ENCODE results near the gene DEAF1. TPM values are rescaled to one million over a fixed set of nuclear protein-coding genes. Genes with fewer than 3 reads are reported as not detected.
"Not testable (repeated sequence)": the region's sequence is repeated elsewhere in the genome, so short reads cannot be mapped to it uniquely, and the experiment has no call there.

Gene DEAF1
- total RNA-seq, 2 donors from 2014 or later = 40.5 to 66.1 TPM

- Mint-ChIP-seq H3K27ac (peak overlapping the region; percentile 93), H3K36me3 (ENCODE audit: insufficient read depth in 2 of 2) (peaks cover 0 to 16% of the 10 kb centered on the region in 2 donors), H3K27me3 (ENCODE audit: low read depth) (no peaks in the 10 kb centered on the region), H3K4me3 (peak overlapping the region; percentile 84 to 98), H3K4me1 (ENCODE audit: low read depth) (peaks cover 65% of the 10 kb centered on the region), H3K9me3 (no peaks in the 10 kb centered on the region)
- peak; percentile 36 to 74 for DNase-seq
- no peak for ATAC-seq (replicated peaks in 1 of 2)
Observed at GRCh38 chr11:692824-693414, 2.1 kb downstream of the DEAF1 start.

- Mint-ChIP-seq H3K36me3 (ENCODE audit: insufficient read depth in 2 of 2) (peaks cover 0 to 23% of the 10 kb centered on the region in 2 donors), H3K27ac (no peak overlapping the region), H3K4me1 (ENCODE audit: low read depth) (peaks cover 55% of the 10 kb centered on the region), H3K9me3 (no peaks in the 10 kb centered on the region), H3K4me3 (peak overlapping the region; percentile 84 to 98), H3K27me3 (ENCODE audit: low read depth) (no peaks in the 10 kb centered on the region)
- ATAC-seq (replicated peaks in 1 of 2) (no peak), DNase-seq (no peak)
Observed at GRCh38 chr11:691710-692590, 3.1 kb downstream of the DEAF1 start.

- Mint-ChIP-seq H3K27me3 (ENCODE audit: low read depth) (no peaks in the 10 kb centered on the region), H3K36me3 (ENCODE audit: insufficient read depth in 2 of 2) (peaks cover 0 to 24% of the 10 kb centered on the region in 2 donors), H3K4me1 (ENCODE audit: low read depth) (peaks cover 49% of the 10 kb centered on the region), H3K9me3 (no peaks in the 10 kb centered on the region), H3K4me3 (peak overlapping the region; percentile 84 to 98), H3K27ac (no peak overlapping the region)
- ATAC-seq (replicated peaks in 1 of 2) (no peak), DNase-seq (no peak)
Observed at GRCh38 chr11:690738-691633, 4.0 kb downstream of the DEAF1 start.

GRCh38 chr11:690244-690643, 4.8 kb downstream of the DEAF1 start:
- H3K27me3 Mint-ChIP-seq (ENCODE audit: low read depth) = not testable (repeated sequence)

GRCh38 chr11:689625-690024, 5.4 kb downstream of the DEAF1 start:
- Mint-ChIP-seq H3K36me3 (ENCODE audit: insufficient read depth in 2 of 2) (peaks cover 0 to 26% of the 10 kb centered on the region in 2 donors), H3K4me3 (no peak overlapping the region), H3K4me1 (ENCODE audit: low read depth) (peaks cover 49% of the 10 kb centered on the region), H3K27me3 (ENCODE audit: low read depth) (no peaks in the 10 kb centered on the region), H3K27ac (no peak overlapping the region), H3K9me3 (no peaks in the 10 kb centered on the region)
- no peak for ATAC-seq (replicated peaks in 1 of 2)
- DNase-seq = no peak

More at GRCh38 chr11:690244-690643, 4.8 kb downstream of the DEAF1 start:
- not testable (repeated sequence) for DNase-seq; ATAC-seq (replicated peaks in 1 of 2); H3K27ac Mint-ChIP-seq; H3K9me3 Mint-ChIP-seq
- Mint-ChIP-seq H3K4me3 (peak overlapping the region in 1 of 2 donors; percentile 98), H3K36me3 (ENCODE audit: insufficient read depth in 2 of 2) (peaks cover 0 to 24% of the 10 kb centered on the region in 2 donors), H3K4me1 (ENCODE audit: low read depth) (peaks cover 49% of the 10 kb centered on the region)

- no peaks in the 10 kb centered on the region for H3K27me3 Mint-ChIP-seq (ENCODE audit: low read depth)
- H3K4me1 Mint-ChIP-seq (ENCODE audit: low read depth) = peaks cover 44% of the 10 kb centered on the region
- DNase-seq = no peak
- no peak overlapping the region for H3K4me3 Mint-ChIP-seq
- H3K9me3 Mint-ChIP-seq = no peaks in the 10 kb centered on the region
- H3K27ac Mint-ChIP-seq = no peak overlapping the region
- H3K36me3 Mint-ChIP-seq (ENCODE audit: insufficient read depth in 2 of 2) = peaks cover 2 to 35% of the 10 kb centered on the region in 2 donors
- no peak for ATAC-seq (replicated peaks in 1 of 2)
Observed at GRCh38 chr11:688681-689080, 6.3 kb downstream of the DEAF1 start.

- DNase-seq = no peak
- Mint-ChIP-seq H3K36me3 (ENCODE audit: insufficient read depth in 2 of 2) (peaks cover 4 to 36% of the 10 kb centered on the region in 2 donors), H3K4me3 (no peak overlapping the region), H3K4me1 (ENCODE audit: low read depth) (peaks cover 35% of the 10 kb centered on the region), H3K27ac (no peak overlapping the region), H3K27me3 (ENCODE audit: low read depth) (no peaks in the 10 kb centered on the region), H3K9me3 (no peaks in the 10 kb centered on the region)
- no peak for ATAC-seq (replicated peaks in 1 of 2)
Observed at GRCh38 chr11:687751-688150, 7.3 kb downstream of the DEAF1 start.

- Mint-ChIP-seq H3K36me3 (ENCODE audit: insufficient read depth in 2 of 2) (peaks cover 8 to 46% of the 10 kb centered on the region in 2 donors), H3K27me3 (ENCODE audit: low read depth) (no peaks in the 10 kb centered on the region)
- no peak for ATAC-seq (replicated peaks in 1 of 2)
Observed at GRCh38 chr11:686451-687243, 8.4 kb downstream of the DEAF1 start.

GRCh38 chr11:680970-681369, 14.1 kb downstream of the DEAF1 start:
- no peak overlapping the region for H3K4me3 Mint-ChIP-seq
- H3K27ac Mint-ChIP-seq = no peak overlapping the region
- no peaks in the 10 kb centered on the region for H3K27me3 Mint-ChIP-seq (ENCODE audit: low read depth)
- no peaks in the 10 kb centered on the region for H3K4me1 Mint-ChIP-seq (ENCODE audit: low read depth)
- DNase-seq (peak in 1 of 2 donors; percentile 53), ATAC-seq (replicated peaks in 1 of 2) (peak; percentile 58 to 85)
- H3K9me3 Mint-ChIP-seq = no peaks in the 10 kb centered on the region
- H3K36me3 Mint-ChIP-seq (ENCODE audit: insufficient read depth in 2 of 2) = peaks cover 8 to 40% of the 10 kb centered on the region in 2 donors

More at GRCh38 chr11:686451-687243, 8.4 kb downstream of the DEAF1 start:
- DNase-seq = no peak
- Mint-ChIP-seq H3K4me1 (ENCODE audit: low read depth) (peaks cover 24% of the 10 kb centered on the region), H3K9me3 (no peaks in the 10 kb centered on the region), H3K27ac (no peak overlapping the region), H3K4me3 (no peak overlapping the region)

GRCh38 chr11:680476-680875, 14.5 kb downstream of the DEAF1 start:
- H3K27ac Mint-ChIP-seq = no peak overlapping the region
- no peaks in the 10 kb centered on the region for H3K27me3 Mint-ChIP-seq (ENCODE audit: low read depth)
- no peaks in the 10 kb centered on the region for H3K4me1 Mint-ChIP-seq (ENCODE audit: low read depth)
- ATAC-seq (replicated peaks in 1 of 2) = no peak
- no peaks in the 10 kb centered on the region for H3K9me3 Mint-ChIP-seq
- no peak overlapping the region for H3K4me3 Mint-ChIP-seq
- DNase-seq = no peak
- peaks cover 8 to 40% of the 10 kb centered on the region in 2 donors for H3K36me3 Mint-ChIP-seq (ENCODE audit: insufficient read depth in 2 of 2)

GRCh38 chr11:679271-680207, 15.5 kb downstream of the DEAF1 start:
- DNase-seq = no peak
- Mint-ChIP-seq H3K9me3 (no peaks in the 10 kb centered on the region), H3K4me3 (no peak overlapping the region), H3K27me3 (ENCODE audit: low read depth) (no peaks in the 10 kb centered on the region), H3K4me1 (ENCODE audit: low read depth) (no peaks in the 10 kb centered on the region), H3K27ac (no peak overlapping the region), H3K36me3 (ENCODE audit: insufficient read depth in 2 of 2) (peaks cover 8 to 38% of the 10 kb centered on the region in 2 donors)
- ATAC-seq (replicated peaks in 1 of 2) = no peak

Data from activated T-cell treated with anti-CD3 and anti-CD28 coated beads, Interleukin-2, amount 50 U/mL, for 72 hours (primary cell).